Measurements from ENCODE around the gene FKBP2. TPM values are rescaled to one million over a fixed set of nuclear protein-coding genes. Genes with fewer than 3 reads are reported as not detected.

Gene FKBP2
- total and polyA plus RNA-seq, 2 of the 13 experiments (the other 11 are each of a cell fraction or from before 2014, with no cell fraction given): 30.1 to 53.3 TPM

GRCh38 chr11:64234647-64235379 is 6.1 kb upstream of the FKBP2 start (continued):
- TF ChIP-seq SMYD3 (CRISPR knock-in tag; IDR thresholded peaks at IDR 0.05) (no peak), ZNF720 (CRISPR knock-in tag; IDR thresholded peaks at IDR 0.05) (no peak), ZBED4 (CRISPR knock-in tag; IDR thresholded peaks at IDR 0.05; ENCODE audit: borderline replicate concordance) (peak; percentile 32; the same call in 1 of the 2 replicates), ZNF205 (CRISPR knock-in tag; IDR thresholded peaks at IDR 0.05) (no peak), ZNF7 (CRISPR knock-in tag; IDR thresholded peaks at IDR 0.05) (no peak), ATAD3A (CRISPR knock-in tag; IDR thresholded peaks at IDR 0.05) (no peak), ZBTB38 (CRISPR knock-in tag; IDR thresholded peaks at IDR 0.05) (peak; percentile 38; the same call in 1 of the 2 replicates), ZNF510 (CRISPR knock-in tag; IDR thresholded peaks at IDR 0.05; ENCODE audit: low read depth) (no peak), MTA1 (CRISPR knock-in tag; IDR thresholded peaks at IDR 0.05; ENCODE audit: borderline replicate concordance) (no peak), DZIP1 (CRISPR knock-in tag; IDR thresholded peaks at IDR 0.05) (no peak), NBN (conservative IDR thresholded peaks at IDR 0.05) (no peak), PITX1 (CRISPR knock-in tag; IDR thresholded peaks at IDR 0.05) (no peak), ZNF460 (CRISPR knock-in tag; IDR thresholded peaks at IDR 0.05; ENCODE audit: borderline replicate concordance) (no peak), CCAR2 (optimal IDR thresholded peaks at IDR 0.05; ENCODE audit: low read depth, low read length) (no peak), KLF16 (CRISPR knock-in tag; IDR thresholded peaks at IDR 0.05) (0 out of 4 replicates have a peak, but pooled peaks of 1 of the 2 experiments have one; percentile 26), ZNF354B (CRISPR knock-in tag; IDR thresholded peaks at IDR 0.05) (0 out of 2 replicates have a peak, but pooled peaks have one; percentile 27), REST (IDR thresholded peaks at IDR 0.05; ENCODE audit: borderline replicate concordance in 1 of 2, low read depth in 1 of 2, low read length in 2 of 2) (no peak), TFAP4 (IDR thresholded peaks at IDR 0.05; ENCODE audit: borderline replicate concordance, low read depth) (peak; percentile 13; the same call in 1 of the 2 replicates)

All from HepG2 (cell line).